ENCODE data around the gene RCBTB1.

DNA sequence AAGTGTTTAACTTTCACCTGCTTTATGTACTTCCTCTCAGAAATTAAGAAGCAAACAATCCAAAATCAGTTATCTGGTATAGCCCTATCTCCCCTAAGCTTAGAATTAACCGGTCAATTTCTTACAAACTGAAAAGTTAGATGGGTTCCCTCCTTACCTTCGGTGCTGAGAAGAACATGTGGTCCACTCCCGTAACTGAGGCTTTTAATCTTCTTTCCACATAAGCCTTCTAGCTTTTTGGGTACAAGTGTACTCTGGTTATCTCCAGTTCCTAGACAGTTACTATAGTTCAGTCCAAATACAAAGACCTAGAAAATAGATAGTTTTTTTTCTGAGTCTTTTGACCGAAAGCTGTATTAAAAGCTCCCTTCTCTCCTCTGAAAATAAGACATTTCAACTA, 18.9 kb downstream of the RCBTB1 start:
- TF ChIP-seq, protein P1, sequence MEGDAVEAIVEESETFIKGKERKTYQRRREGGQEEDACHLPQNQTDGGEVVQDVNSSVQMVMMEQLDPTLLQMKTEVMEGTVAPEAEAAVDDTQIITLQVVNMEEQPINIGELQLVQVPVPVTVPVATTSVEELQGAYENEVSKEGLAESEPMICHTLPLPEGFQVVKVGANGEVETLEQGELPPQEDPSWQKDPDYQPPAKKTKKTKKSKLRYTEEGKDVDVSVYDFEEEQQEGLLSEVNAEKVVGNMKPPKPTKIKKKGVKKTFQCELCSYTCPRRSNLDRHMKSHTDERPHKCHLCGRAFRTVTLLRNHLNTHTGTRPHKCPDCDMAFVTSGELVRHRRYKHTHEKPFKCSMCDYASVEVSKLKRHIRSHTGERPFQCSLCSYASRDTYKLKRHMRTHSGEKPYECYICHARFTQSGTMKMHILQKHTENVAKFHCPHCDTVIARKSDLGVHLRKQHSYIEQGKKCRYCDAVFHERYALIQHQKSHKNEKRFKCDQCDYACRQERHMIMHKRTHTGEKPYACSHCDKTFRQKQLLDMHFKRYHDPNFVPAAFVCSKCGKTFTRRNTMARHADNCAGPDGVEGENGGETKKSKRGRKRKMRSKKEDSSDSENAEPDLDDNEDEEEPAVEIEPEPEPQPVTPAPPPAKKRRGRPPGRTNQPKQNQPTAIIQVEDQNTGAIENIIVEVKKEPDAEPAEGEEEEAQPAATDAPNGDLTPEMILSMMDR (IDR thresholded peaks at IDR 0.05), result no peak
- no peak for TF ChIP-seq POLR2A (IDR thresholded peaks at IDR 0.05)

Measured in lower leg skin (tissue), 3 donors.